HEK293 (cell line): ENCODE data around the gene GLB1L.

Source experiments
- CTCF ChIP-seq: fragments of 450-650 bp; formaldehyde crosslinking; IDR thresholded peaks from 2 replicates; pipeline ENCODE4 v1.5.1; 2016; ENCODE audit warnings: missing biosample characterization, missing genetic modification characterization
- PATZ1 ChIP-seq: fragments of 450-650 bp; formaldehyde crosslinking; IDR thresholded peaks from 2 replicates; pipeline ENCODE4 v1.5.1; 2016; ENCODE audit warnings: missing biosample characterization, missing genetic modification characterization
- SCRT1 ChIP-seq: fragments of 450-650 bp; formaldehyde crosslinking; IDR thresholded peaks from 2 replicates; pipeline ENCODE4 v1.5.1; 2016; ENCODE audit warnings: missing biosample characterization, missing genetic modification characterization, borderline replicate concordance
- YY1 ChIP-seq: fragments of 450-650 bp; formaldehyde crosslinking; IDR thresholded peaks from 2 replicates; pipeline ENCODE4 v1.5.1; 2018; ENCODE audit warnings: missing biosample characterization, missing genetic modification characterization
- ZBTB1 ChIP-seq: fragments of 450-650 bp; formaldehyde crosslinking; IDR thresholded peaks from 2 replicates; pipeline ENCODE4 v1.5.1; 2016; ENCODE audit warnings: missing biosample characterization, missing genetic modification characterization
- ZNF140 ChIP-seq: fragments of 450-650 bp; formaldehyde crosslinking; IDR thresholded peaks from 2 replicates; pipeline ENCODE4 v1.5.1; 2016; ENCODE audit warnings: missing biosample characterization, missing genetic modification characterization
- ZNF202 ChIP-seq: fragments of 450-650 bp; formaldehyde crosslinking; IDR thresholded peaks from 2 replicates; pipeline ENCODE4 v1.5.1; 2016; ENCODE audit warnings: missing biosample characterization, missing genetic modification characterization, borderline replicate concordance
- ZNF274 ChIP-seq, 2 experiments: fragments of 200-500 bp in 1 of 2; fragments of 450-650 bp in 1 of 2; sonication (Bioruptor generic) in 1 of 2; formaldehyde crosslinking in 1 of 2; IDR thresholded peaks; 2 replicates each; pipeline versions ENCODE4 v1.5.1 to v1.6.1; 2014 to 2016; ENCODE audit warnings: borderline replicate concordance in 1 of 2, inconsistent platforms in 1 of 2, low read length in 1 of 2, missing biosample characterization in 1 of 2, missing genetic modification characterization in 1 of 2
- TF ChIP-seq, protein P1 (sequence below): fragments of 450-650 bp; formaldehyde crosslinking; IDR thresholded peaks from 2 replicates; pipeline ENCODE4 v1.5.1; 2016; ENCODE audit warnings: missing biosample characterization, missing genetic modification characterization

DNA sequence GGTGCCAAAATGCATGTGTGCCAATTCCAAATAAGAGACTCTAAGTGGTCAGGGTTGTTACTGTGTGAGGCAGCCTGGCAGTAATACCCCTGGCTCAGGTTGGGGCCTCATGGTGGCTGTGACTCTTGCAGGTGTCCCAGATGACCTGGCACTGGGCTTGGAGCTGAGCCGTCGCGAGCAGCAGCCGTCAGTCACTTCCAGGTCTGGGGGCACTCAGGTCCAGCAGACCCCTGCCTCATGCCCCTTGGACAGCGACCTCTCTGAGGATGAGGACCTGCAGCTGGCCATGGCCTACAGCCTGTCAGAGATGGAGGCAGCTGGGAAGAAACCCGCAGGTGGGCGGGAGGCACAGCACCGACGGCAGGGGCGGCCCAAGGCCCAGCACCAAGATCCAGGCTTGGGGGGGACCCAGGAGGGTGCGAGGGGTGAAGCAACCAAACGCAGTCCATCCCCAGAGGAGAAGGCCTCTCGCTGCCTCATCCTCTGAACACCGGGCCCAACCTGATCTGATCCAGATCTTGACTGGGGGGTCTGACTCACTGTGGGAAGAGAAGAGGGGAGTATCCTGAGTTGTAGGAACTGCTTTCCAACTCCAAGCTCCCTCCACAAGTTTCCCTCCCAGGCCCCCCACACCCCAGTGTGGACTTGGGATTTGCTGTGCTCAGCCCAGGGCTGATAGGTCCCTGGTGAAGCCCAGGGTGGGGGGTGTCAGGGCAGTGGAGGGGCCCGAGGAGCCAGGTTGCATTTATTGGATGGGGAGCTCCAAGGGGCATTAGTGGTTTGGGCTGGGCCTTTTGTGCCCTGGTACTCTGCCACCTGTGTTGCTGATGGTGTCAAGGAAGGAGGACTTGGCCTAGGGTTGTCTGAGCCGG is 39.5 kb upstream of the GLB1L start:
- TF ChIP-seq ZNF140 (tag by site-specific recombination) (no peak), CTCF (tag by site-specific recombination) (no peak), ZNF202 (no peak), ZNF274 (IDR thresholded peaks at IDR 0.05; ENCODE audit: low read length) (no peak), ZNF274 (tag by site-specific recombination; IDR thresholded peaks at IDR 0.05; ENCODE audit: borderline replicate concordance) (no peak), SCRT1 (tag by site-specific recombination) (no peak), PATZ1 (tag by site-specific recombination) (no peak), ZBTB1 (tag by site-specific recombination) (no peak), YY1 (tag by site-specific recombination) (no peak)
- TF ChIP-seq, protein P1, sequence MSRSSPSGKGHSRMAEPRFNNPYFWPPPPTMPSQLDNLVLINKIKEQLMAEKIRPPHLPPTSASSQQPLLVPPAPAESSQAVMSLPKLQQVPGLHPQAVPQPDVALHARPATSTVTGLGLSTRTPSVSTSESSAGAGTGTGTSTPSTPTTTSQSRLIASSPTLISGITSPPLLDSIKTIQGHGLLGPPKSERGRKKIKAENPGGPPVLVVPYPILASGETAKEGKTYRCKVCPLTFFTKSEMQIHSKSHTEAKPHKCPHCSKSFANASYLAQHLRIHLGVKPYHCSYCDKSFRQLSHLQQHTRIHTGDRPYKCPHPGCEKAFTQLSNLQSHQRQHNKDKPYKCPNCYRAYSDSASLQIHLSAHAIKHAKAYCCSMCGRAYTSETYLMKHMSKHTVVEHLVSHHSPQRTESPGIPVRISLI (tag by site-specific recombination) = no peak
